ENCODE data around the gene AIG1. TPM values are rescaled to one million over a fixed set of nuclear protein-coding genes. Genes with fewer than 3 reads are reported as not detected.
"Not testable (repeated sequence)": the region's sequence is repeated elsewhere in the genome, so short reads cannot be mapped to it uniquely, and the experiment has no call there.

AIG1 gene, protein sequence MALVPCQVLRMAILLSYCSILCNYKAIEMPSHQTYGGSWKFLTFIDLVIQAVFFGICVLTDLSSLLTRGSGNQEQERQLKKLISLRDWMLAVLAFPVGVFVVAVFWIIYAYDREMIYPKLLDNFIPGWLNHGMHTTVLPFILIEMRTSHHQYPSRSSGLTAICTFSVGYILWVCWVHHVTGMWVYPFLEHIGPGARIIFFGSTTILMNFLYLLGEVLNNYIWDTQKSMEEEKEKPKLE
- 11.8 and 15.7 TPM in 2 replicates for total RNA-seq

DNA sequence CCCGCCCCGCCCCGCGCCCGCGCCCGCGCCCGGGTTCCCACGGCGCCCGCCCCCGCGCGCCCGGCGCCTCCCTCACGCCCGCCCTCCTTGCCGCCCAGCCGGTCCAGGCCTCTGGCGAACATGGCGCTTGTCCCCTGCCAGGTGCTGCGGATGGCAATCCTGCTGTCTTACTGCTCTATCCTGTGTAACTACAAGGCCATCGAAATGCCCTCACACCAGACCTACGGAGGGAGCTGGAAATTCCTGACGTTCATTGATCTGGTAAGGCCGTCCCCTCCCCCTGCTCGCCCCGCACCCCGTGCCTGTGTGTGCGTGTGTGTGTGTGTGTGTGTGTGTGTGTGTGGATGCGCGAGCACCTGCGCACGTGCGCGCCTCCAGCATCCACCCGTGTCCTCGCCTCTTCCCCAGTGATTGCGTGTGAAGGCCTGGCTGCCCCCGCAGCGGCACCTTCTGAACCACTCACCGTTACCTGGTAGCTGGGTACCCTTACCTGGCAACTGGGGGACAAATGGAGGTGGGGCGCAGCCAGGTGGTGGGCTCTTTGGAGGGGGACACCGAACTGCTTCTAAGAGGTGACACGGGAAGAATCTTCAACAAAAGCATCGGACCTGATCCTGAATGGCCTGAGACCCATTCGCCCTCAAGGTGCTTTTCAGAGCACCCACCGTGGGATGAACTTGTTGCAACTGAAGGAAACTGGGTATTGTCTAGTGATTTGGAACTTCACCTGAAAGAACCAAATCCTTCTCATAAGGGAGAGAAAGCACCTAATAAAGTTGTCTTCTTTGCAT lies at the start of gene AIG1:
AIG1 (plus strand) TSS at position 84 of the 791 bp plus-strand sequence; CDS start at position 121, 37 bp downstream.
- no peak for DNase-seq (ENCODE audit: low read depth in 2 of 2)

DNA sequence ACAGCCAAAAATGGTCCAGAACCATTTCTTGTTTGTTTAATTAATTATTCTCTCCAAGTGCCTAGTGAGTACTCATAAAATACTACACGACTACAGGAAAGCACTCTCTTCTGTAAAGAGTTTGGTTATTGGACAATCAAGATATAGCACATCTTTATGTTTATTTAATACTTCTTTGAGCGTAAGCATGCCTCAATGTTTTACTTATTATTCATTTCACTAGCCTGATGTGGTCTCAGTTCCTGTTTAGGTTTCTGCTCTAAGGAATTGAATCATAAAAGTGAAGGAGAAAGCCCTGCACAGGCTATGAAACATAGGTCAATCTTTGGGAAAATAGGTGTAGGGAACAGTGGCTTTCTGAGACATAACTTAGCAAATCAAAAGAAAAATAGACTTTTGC lies 45.9 kb upstream of the AIG1 start:
- DNase-seq (ENCODE audit: low read depth in 2 of 2) = no peak

DNA sequence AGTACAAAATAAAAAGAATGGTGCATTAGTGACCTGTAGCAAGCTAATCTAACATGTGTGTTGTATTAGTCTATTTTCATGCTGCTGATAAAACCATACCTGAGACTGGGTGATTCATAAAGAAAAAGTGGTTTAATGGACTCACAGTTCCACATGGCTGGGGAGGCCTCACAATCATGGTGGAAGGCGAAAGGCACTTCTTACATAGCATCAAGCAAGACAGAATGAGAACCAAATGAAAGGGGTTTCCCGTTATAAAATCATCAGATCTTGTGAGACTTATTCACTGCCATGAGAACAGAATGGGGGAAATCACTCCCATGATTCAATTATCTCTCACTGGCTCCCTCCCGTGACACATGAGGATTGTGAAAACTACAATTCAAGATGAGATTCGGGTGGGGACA lies 45.4 kb upstream of the AIG1 start:
- no peak for DNase-seq (ENCODE audit: low read depth in 2 of 2)

DNA sequence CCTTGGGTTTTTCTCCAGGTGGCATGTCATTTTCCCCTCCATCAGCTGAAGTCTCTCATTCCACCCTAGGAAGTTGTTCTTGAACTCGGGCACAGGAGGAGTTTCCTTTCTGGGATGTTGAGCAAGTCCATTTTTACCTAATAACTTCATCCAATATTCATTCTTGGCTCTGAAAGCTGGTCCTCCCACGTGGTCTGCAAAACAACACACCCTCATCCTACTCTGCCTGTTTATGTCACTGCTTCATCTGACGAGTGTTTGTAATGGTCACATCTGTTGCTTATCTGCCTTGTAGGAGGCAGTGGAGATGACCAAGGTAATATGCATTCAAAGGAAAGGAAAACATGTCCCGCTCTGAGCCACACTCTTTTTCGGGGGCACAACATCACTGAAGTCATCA lies 41.7 kb upstream of the AIG1 start:
- no peak for DNase-seq (ENCODE audit: low read depth in 2 of 2)

DNA sequence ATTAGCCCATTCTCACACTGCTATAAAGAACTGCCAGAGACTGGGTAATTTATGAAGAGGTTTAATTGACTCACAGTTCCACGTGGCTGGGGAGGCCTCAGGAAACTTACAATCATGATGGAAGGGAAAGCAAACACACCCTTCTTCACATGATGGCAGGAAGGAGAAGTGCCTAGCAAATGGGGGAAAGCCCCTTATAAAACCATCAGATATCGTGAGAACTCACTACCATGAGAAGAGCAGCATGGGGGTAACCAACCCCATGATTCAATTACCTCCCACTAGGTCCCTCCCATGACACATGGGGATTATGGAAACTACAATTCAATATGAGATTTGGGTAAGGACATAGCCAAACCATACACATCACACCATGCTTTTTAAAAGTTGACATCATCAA lies 39.8 kb upstream of the AIG1 start:
- not testable (repeated sequence) for DNase-seq (ENCODE audit: low read depth in 2 of 2)

DNA sequence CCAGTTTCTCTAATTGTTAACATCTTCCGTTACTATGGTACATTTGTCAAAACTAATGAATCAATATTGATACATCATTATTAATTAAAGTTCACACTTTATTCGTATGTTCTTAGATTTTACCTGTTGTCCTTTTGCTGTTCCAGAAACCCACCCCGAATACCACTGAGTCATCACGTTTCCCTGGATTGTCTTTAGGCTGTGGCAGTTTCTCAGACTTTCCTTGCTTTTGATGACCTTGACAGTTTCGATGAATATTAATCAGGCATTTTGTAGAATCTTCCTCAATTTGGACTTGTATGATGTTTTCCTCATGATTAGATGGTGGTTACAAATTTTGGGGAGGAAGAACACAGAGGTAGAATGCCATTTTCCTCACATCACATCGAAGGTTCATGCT lies 39.1 kb upstream of the AIG1 start:
- DNase-seq (ENCODE audit: low read depth in 2 of 2) = no peak

DNA sequence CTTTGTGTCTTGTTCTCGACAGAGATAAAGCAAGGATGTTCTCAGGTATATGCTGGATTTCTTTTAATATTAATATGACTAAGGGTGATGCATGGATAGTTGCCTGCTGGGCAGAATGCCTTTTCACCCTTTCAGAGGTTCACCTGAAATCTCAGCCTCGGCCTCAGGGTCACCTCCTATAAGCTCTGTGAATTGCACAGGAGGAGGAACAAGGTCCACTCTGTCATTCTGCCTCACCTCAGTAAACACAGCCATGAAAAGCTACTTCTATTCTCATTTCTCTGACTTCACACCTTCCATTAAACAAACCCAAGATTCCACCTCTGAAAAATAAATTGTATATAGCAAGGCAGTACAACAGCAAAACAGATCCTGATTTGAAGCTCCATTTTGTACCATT lies 38.1 kb upstream of the AIG1 start:
- no peak for DNase-seq (ENCODE audit: low read depth in 2 of 2)

DNA sequence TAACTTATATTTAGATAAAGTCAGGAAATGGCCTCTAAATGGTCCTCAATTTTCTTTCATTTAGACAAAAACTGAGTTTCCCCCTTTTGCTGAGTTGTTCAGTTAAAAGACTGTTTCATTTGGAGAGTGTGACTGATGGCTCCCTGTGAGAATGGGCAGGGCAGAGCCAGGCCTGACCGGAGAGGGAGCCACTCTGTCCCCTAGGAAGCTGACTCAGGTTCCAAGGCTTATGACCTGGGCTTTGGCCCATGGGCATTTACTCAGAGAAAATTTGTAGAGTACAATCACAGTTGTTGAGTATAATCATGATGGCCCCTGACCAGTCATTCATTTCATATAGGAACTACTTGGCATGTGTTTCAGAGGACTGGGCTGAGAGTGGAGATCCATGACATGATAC lies 37.0 kb upstream of the AIG1 start:
- DNase-seq (ENCODE audit: low read depth in 2 of 2) = no peak

DNA sequence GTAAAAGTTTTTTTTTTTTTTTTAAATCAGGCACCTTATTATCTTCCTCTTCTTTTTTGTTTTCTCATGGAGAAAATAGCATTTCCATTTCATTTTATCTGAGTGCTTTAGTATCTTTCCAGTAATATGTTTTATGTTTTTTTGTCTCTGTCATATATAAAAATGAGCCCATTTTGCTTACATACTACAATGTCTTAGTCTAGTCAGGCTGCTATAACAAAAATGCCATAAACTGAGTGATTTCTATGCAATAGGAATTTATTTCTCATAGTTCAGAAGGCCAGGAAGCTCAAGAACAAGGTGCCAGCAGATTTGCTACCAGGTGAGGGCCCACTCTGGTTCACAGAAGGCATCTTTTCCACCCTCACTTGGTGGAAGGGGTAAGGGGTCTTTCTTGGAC lies 35.7 kb upstream of the AIG1 start:
- no peak for DNase-seq (ENCODE audit: low read depth in 2 of 2)

DNA sequence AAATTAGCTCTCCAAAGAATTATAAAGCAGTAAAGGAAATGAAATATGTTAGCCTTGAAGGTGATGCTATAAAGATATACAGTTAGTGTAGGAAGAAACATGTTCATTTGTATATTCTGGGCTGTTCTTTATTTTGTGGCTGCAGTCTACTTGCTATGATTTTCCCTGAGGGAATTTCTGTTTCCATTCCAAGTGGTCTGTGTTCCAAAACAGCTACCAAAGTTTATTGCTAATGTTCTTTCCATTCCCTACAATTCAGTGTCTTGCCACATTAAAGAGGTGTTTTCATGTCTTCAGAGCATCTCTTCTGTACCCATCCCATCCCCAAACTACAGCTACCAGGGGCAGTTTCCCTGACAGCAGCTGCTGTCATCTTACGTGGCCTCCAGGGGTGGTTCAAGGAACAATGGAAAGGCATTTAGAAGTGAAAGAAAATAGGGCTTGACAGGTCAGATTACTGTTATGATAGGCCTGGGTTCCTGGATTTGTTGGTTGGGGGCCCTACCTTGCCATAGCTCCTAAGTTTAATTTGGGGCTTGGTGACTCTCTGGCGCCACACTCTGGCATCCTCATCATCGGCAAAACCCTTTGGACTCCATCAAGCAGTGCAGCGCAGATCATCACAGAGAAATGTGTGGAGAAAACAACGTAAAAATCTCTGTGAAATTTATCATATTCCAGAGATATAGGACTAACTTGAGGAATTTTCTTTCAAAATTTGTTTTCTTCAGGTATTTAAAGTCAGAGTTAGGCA lies 33.8 kb upstream of the AIG1 start:
- peak; percentile 59 to 66 for DNase-seq (ENCODE audit: low read depth in 2 of 2)

DNA sequence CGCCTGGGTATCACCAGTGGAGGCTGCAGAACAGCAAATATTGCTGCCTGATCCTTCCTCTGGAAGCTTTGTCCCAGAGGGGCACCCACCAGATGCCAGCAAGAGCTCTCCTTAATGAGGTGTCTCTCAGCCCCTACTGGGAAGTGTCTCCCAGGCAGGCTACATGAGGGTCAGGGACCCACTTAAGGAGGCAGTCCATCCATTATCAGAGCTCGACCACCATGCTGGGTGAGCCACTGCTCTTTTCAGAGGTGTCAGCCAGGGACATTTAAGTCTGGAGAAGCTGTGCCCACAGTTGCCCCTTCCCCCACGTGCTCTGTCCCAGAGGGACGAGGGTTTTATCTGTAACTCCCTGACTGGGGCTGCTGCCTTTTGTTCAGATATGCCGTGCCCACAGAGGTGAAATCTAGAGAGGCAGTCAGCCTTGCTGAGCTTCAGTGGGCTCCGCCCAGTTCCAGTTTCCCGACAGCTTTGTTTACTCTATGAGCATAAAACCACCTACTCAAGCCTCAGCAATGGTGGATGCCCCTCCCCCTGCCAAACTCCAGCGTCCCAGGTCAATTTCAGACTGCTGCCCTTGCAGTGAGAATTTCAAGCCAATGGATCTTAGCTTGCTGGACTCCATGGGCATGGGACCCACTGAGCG lies 25.9 kb upstream of the AIG1 start:
- DNase-seq (ENCODE audit: low read depth in 2 of 2) = no peak

DNA sequence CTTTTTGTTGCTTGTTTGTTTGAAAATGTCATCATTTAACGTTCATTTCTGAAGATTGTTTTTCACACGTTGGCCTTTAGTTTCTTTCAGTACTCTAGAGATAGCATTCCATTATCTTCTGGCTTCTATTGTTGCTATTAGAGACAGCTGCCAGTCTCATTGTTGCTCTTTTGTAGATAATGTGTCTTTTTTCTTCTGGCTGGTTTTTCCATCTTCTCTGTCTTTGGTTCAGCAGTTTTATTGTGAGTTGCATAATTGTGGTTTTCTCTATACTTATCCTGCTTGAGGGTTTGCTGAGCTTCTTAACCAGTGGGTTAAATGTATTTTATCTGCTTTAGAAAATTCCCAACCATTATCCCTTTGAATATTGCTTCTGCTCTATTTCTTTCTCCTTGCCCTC lies 23.2 kb upstream of the AIG1 start:
- no peak for DNase-seq (ENCODE audit: low read depth in 2 of 2)

DNA sequence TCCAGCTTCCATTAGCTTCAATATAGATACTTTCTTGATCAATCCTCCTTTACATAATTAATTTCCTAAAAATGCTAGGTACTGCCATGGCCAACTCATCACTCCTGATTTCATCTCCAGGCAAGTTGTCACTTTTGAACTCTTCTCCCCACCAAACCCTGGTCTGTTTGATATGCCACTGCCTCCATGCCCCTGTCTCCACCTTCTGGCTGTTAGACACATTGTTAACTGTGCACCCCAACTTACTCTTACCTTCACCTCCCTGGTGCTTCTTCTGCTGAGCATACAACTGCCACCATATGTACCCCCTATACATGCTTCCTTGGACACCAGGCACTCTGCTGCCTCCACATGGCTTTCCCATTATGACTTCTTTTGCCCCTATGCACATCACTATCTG lies 21.9 kb upstream of the AIG1 start:
- no peak for DNase-seq (ENCODE audit: low read depth in 2 of 2)

DNA sequence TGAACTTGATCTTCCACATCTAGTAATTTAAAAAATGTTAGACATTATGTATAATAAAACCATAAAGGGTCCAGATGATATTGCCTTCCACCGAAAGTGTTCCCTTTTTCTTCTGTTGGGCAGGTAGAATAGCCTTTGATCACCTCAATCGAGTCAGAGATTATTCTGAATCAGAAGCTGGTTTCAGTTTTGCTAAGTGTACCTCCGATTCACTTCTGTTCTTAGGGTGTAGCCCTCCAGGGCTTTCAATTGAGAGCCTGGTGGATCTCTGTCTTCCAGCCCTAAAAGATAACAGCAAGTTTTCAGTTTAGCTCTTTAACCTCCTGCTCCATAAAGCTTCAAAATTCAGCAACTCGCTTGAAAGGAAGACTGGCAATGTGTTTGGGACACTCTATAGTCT lies 21.1 kb upstream of the AIG1 start:
- DNase-seq (ENCODE audit: low read depth in 2 of 2) = no peak

DNA sequence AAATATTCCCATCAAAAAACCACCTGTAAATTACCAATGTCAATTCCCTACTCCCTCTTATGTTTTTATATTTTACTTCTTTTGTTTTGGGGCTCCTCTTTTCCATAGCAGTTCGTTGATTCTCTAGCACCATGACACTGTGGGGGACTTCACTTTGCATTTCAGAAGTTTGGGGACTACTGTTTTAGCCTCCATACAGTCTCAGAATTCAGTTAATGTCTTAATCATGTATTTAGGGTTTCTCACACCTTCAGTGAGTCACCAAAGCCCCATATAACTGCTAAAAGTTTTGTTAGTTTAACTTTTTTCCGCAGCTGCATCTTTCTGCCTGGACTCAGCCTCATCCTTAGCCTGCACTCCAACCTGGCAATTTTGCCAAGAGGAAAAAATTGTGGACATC lies 20.7 kb upstream of the AIG1 start:
- no peak for DNase-seq (ENCODE audit: low read depth in 2 of 2)

DNA sequence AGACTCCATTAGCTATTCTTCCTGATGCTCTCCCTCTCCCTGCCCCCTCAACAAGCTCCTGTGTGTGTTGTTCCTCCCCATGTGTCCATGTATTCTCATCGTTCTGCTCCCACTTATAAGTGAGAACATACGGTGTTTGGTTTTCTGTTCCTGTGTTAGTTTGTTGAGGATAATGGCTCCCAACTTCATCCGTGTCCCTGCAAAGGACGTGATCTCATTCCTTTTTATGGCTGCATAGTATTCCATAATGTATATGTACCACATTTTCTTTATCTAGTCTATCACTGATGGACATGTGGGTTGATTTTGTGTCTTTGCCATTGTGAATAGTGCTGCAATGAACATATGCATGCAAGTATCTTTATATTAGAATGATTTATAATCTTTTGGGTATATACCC lies 16.3 kb upstream of the AIG1 start:
- not testable (repeated sequence) for DNase-seq (ENCODE audit: low read depth in 2 of 2)

DNA sequence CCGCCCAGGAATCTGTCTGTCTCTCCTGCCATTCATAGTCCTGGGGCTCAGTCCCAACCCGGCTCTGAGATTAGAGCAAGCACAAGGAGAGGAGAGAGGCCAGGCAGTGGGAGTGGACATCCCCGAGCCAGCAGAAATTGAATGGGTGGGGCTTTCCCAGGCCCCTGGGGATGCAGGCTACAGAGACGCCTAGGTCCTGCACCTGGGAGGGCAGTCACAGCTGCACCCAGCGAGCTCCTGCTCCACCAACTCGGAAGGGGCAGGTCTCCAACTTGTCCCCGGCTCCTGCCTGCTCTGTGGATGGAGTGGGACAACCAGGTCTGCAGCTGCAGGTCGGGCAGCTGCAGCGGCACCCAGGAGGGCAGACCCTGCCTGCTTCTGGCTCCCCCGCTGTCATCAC lies 11.1 kb upstream of the AIG1 start:
- DNase-seq (ENCODE audit: low read depth in 2 of 2) = no peak

DNA sequence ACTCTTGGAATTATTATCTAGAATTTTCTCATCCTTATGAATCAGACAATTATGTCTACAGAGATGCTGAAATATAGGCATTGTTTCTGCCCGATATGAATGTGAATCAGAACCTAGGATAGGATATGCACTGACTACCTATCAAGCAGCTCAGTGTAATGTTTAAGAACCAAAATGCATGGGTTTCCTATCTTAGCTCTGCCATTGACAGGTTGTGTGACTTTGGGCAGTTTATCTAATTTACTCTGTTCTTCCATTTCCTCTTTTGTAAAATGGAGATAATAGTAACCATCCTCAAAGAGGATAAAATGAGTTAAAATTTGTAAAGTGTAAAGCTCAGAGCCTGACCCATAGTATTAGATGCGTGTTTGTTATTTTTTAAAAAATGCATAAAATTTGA lies 10.2 kb upstream of the AIG1 start:
- DNase-seq (ENCODE audit: low read depth in 2 of 2) = no peak

DNA sequence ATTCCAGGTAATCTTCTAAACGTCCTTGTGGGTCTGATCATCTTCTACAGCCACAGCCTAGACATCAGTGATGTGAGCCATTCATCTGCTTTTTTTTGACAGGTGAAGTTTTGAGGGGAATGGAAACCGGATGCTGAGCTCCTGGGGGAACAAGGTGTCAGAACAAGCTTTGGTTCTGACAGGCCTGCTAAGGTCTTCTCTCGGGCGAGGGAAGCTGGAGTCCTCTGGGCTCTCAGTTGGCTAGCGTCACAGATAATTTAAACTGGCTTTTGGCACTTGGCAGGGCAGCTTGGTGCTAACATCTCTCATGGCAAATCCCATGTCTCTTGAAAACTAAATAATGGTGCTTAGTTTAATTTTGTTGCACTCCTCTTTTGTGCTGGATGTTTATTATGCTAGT lies 8.4 kb upstream of the AIG1 start:
- no peak for DNase-seq (ENCODE audit: low read depth in 2 of 2)

DNA sequence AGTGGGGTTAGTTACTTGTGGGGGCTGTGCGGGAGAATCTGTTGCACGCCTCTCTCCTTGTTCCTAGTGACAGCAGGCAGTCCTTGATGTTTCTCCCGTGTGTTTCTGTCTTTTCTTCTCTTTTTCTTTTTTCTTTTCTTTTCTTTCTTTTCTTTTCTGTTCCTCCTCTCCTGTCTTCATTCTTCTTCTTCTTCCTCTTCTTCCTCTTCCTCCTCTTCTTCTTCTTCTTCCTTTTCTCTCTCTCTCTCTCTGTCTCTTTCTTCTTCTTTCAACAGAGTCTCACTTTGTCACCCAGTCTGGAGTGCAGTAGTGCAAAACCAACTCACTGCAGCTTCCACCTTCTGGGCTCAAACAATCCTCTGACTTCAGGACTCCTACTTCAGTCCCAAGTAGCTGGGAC lies 6.8 kb upstream of the AIG1 start:
- no peak for DNase-seq (ENCODE audit: low read depth in 2 of 2)

DNA sequence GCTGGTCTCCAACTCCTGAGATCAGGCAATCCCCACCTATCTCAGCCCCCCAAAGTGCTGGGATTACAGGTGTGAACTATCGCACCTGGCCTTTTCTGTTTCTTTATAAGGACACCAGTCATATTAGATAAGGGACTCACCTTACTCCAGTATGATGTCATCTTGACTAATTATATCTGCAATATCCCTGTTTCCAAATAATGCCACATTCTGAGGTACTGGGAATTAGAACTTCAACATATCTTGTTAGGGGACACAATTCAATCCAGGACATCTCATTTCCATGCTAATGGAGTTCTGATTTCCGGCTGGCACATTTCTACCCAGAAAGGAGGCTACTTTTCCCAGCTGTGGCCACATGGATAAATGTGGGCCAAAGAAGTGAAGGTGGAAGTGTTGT lies 6.4 kb upstream of the AIG1 start:
- no peak for DNase-seq (ENCODE audit: low read depth in 2 of 2)

DNA sequence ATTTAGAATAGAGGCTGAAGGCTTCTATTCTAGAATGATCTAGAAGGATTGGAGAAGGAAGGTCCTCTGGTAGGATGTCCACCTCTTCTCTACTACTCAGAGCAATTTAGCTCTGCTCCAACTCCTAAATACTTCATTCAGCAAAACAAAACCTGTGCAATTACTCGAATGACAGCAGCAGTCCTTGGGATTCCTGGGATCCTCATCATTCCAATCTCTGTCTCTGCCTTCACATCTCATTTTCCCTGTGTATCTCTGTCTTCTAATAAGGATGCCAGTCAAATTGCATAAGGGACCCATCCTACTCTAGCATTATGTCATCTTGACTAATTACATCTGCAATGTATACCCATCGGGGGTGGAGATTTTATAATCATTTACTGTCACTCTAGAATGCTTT lies 5.5 kb upstream of the AIG1 start:
- DNase-seq (ENCODE audit: low read depth in 2 of 2) = no peak
